IPS DF 6.9 (cell line): Measurements from ENCODE around the gene SRMS.

Source experiments
- DNase-seq: peaks from one replicate; pipeline ENCODE4 v3.0.0-alpha.2; 2013; ENCODE audit warnings: low read depth, low spot score
- H3K27ac ChIP-seq: one replicate; pipeline ENCODE4 v1.5.1; 2013; ENCODE audit warnings: low read length, control low read depth
- H3K27me3 ChIP-seq: 2 replicates; pipeline ENCODE4 v1.6.1; 2013; ENCODE audit warnings: mild to moderate bottlenecking, low read length; ENCODE audit not compliant: control insufficient read depth, insufficient read depth
- H3K36me3 ChIP-seq: 2 replicates; pipeline ENCODE4 v1.6.1; 2013; ENCODE audit warnings: low read length; ENCODE audit not compliant: control insufficient read depth, insufficient read depth
- H3K4me1 ChIP-seq: 2 replicates; pipeline ENCODE4 v1.6.1; 2013; ENCODE audit warnings: low read length; ENCODE audit not compliant: control insufficient read depth, insufficient read depth
- H3K4me3 ChIP-seq: 2 replicates; pipeline ENCODE4 v1.5.1; 2013; ENCODE audit warnings: mild to moderate bottlenecking, low read length
- H3K9me3 ChIP-seq: 2 replicates; pipeline ENCODE4 v1.6.1; 2013; ENCODE audit warnings: low read length, inconsistent platforms; ENCODE audit not compliant: control insufficient read depth, insufficient read depth
- WGBS: extraction: QIAGEN DNeasy Blood & Tissue Kit; methylation state at CpG from one replicate; pipeline ENCODE4 v1.1.7; 2013; ENCODE audit warnings: mixed read lengths, missing lambda C conversion rate; ENCODE audit not compliant: insufficient read length, insufficient coverage; 5-methylcytosine and 5-hydroxymethylcytosine counted together

SRMS gene

DNA sequence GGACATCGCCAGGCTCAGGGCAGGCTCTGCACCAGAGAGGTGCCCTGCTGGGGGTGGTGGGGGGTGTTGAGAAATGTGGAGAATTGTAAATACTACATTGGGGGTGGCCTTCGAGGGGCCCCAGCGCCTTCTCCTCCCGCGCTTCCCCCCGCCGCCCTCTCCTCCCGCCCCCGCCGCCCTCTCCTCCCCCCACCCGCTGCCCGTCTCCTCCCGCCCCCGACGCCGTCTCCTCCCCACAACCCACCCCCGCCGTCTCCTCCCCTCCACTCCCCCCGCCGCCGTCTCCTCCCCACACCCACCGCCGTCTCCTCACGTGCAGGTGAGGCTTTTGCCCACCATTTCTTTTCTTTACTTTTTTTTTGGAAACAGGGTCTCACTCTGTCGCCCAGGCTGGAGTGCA lies 1.5 kb upstream of the SRMS start:
- Histone ChIP-seq H3K4me3 (no peak overlapping the region), H3K27me3 (no peaks in the 10 kb centered on the region), H3K4me1 (peaks cover 10% of the 10 kb centered on the region), H3K9me3 (no peaks in the 10 kb centered on the region), H3K27ac (no peak overlapping the region), H3K36me3 (no peaks in the 10 kb centered on the region; the same call in 1 of the 2 replicates)
- DNase-seq: no peak
- WGBS: no CpG with 5 or more reads among the region's 25 CpGs

DNA sequence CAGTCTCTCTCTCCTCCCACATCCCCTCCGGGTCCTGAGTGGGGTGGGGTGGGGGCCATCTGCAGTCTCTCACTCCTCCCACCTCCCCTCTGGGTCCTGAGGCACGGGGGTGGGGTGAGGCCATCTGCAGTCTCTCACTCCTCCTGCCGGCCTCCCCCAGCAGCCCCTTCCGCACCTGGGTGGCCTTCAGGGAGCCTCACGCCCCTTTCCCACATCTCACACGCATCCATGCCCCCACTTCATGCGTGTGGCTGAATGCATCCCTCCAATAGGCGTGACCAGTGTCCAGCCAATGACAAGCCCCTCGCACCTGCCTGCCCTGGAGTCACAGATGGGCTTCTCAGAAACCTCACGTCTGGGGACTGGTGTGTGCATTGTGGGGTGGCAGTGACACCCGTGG lies 993 bp upstream of the SRMS start:
- no peak overlapping the region for H3K4me3 ChIP-seq
- no CpG with 5 or more reads among the region's 11 CpGs for WGBS
- H3K9me3 ChIP-seq: no peaks in the 10 kb centered on the region
- no peaks in the 10 kb centered on the region for H3K27me3 ChIP-seq
- peaks cover 10% of the 10 kb centered on the region for H3K4me1 ChIP-seq
- no peak for DNase-seq
- no peak overlapping the region for H3K27ac ChIP-seq
- no peaks in the 10 kb centered on the region; the same call in 1 of the 2 replicates for H3K36me3 ChIP-seq

DNA sequence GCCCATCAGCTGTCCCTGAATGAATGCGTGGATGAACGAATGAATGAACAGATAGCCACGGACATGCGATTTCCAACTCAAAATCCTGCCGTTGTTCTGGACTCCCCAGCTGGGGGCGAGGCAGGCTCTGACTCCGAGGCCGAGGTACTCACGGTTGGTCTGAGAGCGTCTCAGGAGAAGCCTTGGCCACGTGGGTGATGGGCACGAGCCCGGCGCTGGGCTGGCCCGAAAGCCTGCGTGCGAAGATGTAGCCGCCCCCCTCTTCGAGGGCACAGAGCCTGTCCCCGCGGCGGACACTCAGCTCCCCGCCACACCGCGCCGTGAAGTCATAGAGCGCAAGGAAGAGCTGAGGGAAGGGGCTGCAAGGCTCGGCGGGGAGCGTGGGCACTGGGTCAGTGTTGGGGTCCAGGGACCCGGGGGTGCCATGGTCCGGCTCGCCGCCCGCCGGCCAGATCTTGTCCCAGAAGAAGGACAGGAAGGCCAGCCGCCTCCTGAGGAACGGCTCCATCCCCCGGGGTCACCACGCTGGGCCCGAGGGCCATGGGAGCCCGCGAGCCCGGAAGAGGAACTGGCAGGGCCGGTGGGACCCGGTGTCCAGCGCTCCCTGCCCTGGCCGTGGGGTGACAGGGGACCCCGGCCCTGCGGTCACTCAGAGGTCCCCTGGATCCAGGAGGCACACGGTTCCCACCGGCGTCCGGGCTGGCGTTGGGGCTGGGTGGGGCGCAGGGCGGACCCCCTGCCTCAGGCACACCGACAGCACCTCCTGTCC lies 409 bp downstream of the SRMS start:
- no peaks in the 10 kb centered on the region for H3K27me3 ChIP-seq
- no CpG with 5 or more reads among the region's 58 CpGs for WGBS
- H3K27ac ChIP-seq: no peak overlapping the region

DNA sequence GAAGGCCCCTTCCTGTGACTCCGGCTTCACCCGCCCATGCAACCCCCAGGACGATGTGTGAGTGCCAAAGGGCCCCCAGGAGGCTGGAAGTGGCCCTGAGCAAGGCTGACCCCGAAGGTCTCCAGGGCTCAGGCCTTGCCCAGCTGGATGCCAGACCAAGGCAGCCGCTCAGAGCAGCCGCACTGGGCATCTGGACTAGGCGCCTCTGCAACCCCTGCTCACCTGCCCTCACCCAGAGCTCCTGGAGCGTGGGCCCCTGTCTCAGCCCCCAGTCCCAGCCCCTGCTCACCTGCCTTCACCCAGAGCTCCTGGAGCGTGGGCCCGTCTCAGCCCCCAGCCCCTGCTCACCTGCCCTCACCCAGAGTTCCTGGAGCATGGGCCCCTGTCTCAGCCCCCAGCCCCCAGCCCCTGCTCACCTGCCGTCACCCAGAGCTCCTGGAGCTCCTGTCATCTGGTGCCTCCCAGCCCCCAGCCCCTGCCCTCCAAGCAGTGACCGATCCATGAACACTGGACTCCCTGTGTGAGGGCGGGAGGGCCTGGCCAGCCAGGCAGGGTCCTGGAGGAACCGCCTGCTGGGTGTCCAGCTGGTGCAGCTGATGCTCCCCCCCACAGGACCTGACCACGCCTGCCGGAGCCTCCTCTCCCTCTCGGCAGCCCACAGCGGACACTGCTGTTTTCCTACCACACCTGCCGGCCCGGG lies 1.1 kb downstream of the SRMS start:
- WGBS: no CpG with 5 or more reads among the region's 20 CpGs
- Histone ChIP-seq H3K27ac (no peak overlapping the region), H3K27me3 (no peaks in the 10 kb centered on the region), H3K4me1 (peaks cover 6% of the 10 kb centered on the region), H3K36me3 (no peaks in the 10 kb centered on the region; the same call in 1 of the 2 replicates), H3K4me3 (no peak overlapping the region), H3K9me3 (no peaks in the 10 kb centered on the region)
- no peak for DNase-seq

More for the DNA sequence above, 409 bp downstream of the SRMS start:
- peaks cover 7% of the 10 kb centered on the region for H3K4me1 ChIP-seq
- DNase-seq: no peak
- no peak overlapping the region for H3K4me3 ChIP-seq
- H3K9me3 ChIP-seq: no peaks in the 10 kb centered on the region
- H3K36me3 ChIP-seq: no peaks in the 10 kb centered on the region; the same call in 1 of the 2 replicates

DNA sequence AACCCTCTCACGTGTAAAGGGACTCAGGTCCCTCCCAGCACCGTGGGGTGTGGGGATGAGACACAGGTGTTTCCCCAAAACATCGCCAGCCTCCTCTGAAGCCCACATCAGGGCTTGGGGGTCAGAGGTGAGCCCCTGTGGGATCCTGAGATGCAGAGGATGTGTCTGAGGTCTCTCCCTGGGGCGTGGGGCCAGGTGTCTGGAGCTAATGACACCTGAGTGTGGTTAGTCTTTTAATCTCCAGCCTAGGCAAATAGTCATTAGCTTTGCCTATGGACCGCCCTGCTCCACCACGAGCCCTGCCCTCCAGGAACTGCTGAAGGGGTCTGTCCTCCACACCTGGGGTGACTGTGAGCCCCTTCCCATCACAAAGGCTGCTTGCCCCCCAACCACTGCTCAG lies 1.7 kb downstream of the SRMS start:
- H3K9me3 ChIP-seq: no peaks in the 10 kb centered on the region
- DNase-seq: no peak
- H3K27ac ChIP-seq: no peak overlapping the region
- no CpG with 5 or more reads among the region's 6 CpGs for WGBS
- peaks cover 6% of the 10 kb centered on the region for H3K4me1 ChIP-seq
- no peaks in the 10 kb centered on the region; the same call in 1 of the 2 replicates for H3K36me3 ChIP-seq
- no peaks in the 10 kb centered on the region for H3K27me3 ChIP-seq
- H3K4me3 ChIP-seq: no peak overlapping the region

DNA sequence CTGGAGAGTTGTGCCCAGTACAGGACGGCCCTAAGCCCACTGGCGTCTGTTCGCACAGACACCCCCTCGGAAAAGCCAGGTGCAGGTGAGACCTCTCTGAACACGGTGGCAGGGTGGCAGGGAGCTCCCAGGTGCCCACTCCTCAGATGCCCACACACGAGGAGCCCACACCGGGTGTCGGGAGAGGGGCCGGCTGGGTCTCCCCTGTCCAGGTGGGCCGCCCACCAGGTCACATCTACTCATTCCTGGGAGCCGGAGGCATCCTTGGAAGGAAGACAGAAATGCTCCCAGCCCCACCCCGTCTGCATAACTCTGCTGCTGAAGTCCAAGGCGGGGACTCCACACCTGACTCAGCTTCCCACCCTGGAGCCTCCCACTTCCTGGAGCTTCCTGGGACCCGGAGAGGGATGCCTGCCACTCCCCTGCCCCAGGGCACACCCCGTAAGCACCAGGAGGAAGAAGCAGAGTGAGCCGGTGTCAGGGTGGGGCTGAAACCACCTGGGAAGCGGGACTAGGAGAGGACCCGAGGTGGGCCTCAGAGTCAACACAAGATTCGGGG lies 2.5 kb downstream of the SRMS start:
- H3K27me3 ChIP-seq: no peaks in the 10 kb centered on the region
- H3K9me3 ChIP-seq: no peaks in the 10 kb centered on the region
- no CpG with 5 or more reads among the region's 19 CpGs for WGBS
- peaks cover 6% of the 10 kb centered on the region for H3K4me1 ChIP-seq
- DNase-seq: no peak
- no peak overlapping the region for H3K4me3 ChIP-seq
- H3K27ac ChIP-seq: no peak overlapping the region
- H3K36me3 ChIP-seq: no peaks in the 10 kb centered on the region; the same call in 1 of the 2 replicates

DNA sequence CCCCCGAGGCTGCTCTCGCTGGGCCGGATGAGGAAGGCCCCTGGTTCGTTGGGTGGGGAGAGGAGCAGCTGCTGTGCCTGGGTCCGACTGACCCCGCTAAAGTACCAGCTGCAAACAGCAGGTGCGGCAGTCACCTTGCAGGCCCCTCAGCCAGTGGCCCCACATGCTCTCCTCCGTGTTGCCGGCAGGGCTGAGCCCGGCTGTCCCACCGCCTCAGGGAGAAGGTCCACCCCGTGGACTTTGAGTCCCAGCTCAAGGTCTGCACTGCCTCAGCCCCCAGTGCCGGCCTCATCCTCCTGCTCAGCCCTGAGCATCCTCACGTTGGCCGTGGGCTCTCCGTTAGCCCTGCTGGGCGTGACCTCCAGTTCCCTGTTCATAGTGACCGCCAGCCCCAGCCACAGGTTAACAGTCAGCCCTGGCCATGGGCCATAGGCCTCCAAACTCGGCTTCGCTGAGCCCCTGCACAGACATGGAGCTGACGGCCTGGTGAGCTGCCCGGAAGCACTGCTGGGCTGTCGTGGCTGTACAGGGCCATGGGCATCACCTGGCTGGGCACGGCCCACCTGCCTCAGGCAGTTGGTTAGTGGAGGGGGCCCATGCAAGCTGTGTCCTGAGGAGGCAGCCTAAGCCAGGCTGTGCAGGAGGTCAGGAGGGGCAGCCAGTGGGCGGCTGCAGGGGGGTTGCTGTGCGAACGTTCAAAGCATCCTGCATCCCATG lies 3.1 kb downstream of the SRMS start:
- DNase-seq: no peak
- no peaks in the 10 kb centered on the region for H3K27me3 ChIP-seq
- H3K27ac ChIP-seq: no peak overlapping the region
- no peaks in the 10 kb centered on the region for H3K9me3 ChIP-seq
- H3K36me3 ChIP-seq: no peaks in the 10 kb centered on the region; the same call in 1 of the 2 replicates
- H3K4me3 ChIP-seq: no peak overlapping the region
- peaks cover 6% of the 10 kb centered on the region for H3K4me1 ChIP-seq
- WGBS: no CpG with 5 or more reads among the region's 27 CpGs

DNA sequence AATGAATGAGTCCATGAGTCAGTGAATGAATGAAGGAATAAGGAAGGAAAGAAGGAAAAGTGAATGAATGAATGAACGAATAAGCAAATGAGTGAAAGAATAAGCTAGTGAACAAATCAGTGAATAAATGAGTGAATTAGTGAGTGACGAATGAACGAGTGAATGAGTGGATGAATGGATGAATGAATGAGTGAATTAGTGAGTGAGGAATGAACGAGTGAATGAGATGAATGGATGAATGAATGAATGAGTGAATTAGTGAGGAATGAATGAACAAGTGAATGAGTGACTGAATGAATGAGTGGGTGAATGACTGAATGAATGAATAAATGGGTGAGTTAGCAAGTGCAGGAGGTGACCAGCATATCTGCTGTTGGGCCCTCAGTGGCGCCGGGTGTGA lies 3.8 kb downstream of the SRMS start:
- H3K27ac ChIP-seq: no peak overlapping the region
- DNase-seq: no peak
- WGBS: 98% methylated on average over 4 of the region's 6 CpGs
- H3K27me3 ChIP-seq: no peaks in the 10 kb centered on the region
- H3K9me3 ChIP-seq: no peaks in the 10 kb centered on the region
- no peaks in the 10 kb centered on the region; the same call in 1 of the 2 replicates for H3K36me3 ChIP-seq
- H3K4me3 ChIP-seq: no peak overlapping the region
- H3K4me1 ChIP-seq: peaks cover 5% of the 10 kb centered on the region

DNA sequence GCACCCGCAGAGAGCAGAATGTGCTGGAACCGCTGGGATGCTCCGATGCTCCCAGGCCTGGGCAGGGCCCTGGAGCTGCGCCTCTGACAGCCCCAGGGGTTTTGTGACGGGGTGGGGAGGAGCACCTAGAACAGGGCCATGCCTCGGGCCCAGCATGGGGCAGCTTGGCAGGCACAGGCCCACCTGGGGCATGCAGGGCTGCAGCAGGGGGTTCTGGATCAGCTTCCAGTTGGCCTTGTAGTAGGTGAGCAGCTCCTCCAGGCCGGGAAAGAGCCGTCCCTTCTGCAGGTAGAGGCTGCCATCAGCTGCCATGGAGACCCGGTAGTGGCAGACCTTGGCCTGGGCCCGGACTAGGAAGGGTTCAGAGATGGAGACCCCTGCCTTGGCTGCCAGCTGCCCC lies 4.4 kb downstream of the SRMS start:
- Histone ChIP-seq H3K4me3 (no peak overlapping the region), H3K27ac (no peak overlapping the region), H3K9me3 (no peaks in the 10 kb centered on the region), H3K36me3 (no peaks in the 10 kb centered on the region; the same call in 1 of the 2 replicates), H3K4me1 (peaks cover 2% of the 10 kb centered on the region), H3K27me3 (no peaks in the 10 kb centered on the region)
- no peak for DNase-seq
- no CpG with 5 or more reads among the region's 10 CpGs for WGBS

DNA sequence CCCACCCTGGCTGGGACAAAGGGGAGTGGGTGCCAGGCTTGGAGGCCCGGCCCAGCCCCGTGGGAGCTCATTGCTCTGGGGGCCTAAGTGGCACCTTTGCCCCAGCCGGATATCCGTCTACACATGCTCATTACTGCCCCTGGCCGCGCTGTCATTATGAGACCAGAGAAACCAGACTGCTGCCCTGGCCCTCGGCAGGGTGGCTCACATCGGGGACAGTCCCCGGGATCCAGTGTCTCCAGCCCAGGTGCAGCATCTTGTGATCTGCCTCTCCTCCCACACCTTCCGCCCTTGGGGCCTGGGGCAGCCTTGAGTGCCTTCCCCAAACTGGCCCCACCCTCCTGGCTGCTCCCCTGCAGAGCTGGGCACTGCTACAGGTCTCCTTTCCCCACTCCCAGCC lies 4.9 kb downstream of the SRMS start:
- Histone ChIP-seq H3K27me3 (no peaks in the 10 kb centered on the region), H3K9me3 (no peaks in the 10 kb centered on the region), H3K4me1 (no peaks in the 10 kb centered on the region; the same call in 1 of the 2 replicates), H3K4me3 (no peak overlapping the region), H3K27ac (no peak overlapping the region), H3K36me3 (no peaks in the 10 kb centered on the region; the same call in 1 of the 2 replicates)
- no CpG with 5 or more reads among the region's 10 CpGs for WGBS
- no peak for DNase-seq
